HL-60/S4 treated with retinoic acid at 250 ng/mL for 4 days and 3 days (cell line): ENCODE data around the gene ERP27.

Source experiments
- in situ Hi-C: fragments of 300-500 bp; cut with MboI; formaldehyde crosslinking; loops from 2 replicates; pipeline ENCODE4 v1.7.0; 2022; ENCODE audit warnings: low sequenced_read_pairs

ERP27 gene

DNA sequence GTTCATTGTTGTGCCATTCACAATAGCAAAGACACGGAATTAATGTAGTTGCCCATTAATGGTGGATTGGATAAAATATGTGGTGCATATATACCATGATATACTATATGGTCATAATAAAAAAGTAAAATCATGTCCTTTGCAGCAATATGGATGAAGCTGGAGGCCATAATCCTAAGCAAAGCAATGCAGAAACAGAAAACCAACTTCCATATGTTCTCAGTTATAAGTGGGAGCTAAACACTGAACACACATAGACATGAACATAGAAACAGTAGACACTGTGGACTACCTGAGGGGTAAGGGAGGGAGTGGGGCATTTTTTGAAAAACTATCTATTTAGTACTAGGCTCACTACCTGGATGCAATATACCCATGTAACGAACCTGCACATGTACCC lies 3.0 kb upstream of the ERP27 start:
- in situ Hi-C loops, result no loop called here

DNA sequence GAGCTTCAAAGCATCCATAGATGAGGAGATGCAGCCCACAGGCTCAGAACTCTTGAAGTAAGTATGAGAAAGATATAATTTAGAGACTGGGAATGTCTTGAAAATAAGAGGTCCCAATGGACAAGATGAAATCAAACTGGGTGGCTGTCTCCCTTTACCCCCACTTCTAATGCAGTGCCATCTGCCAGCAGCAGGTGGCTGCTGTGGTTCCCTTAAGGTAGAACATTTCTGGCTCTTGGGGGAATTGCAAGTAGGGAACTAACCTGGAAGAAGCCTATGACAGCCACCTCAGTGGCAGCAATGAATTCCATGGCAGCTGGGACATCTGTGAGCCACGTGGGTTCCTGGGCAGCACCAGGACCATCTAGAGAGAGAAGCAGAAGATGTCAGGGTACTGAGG lies 648 bp downstream of the ERP27 start:
- in situ Hi-C loops, result no loop called here

DNA sequence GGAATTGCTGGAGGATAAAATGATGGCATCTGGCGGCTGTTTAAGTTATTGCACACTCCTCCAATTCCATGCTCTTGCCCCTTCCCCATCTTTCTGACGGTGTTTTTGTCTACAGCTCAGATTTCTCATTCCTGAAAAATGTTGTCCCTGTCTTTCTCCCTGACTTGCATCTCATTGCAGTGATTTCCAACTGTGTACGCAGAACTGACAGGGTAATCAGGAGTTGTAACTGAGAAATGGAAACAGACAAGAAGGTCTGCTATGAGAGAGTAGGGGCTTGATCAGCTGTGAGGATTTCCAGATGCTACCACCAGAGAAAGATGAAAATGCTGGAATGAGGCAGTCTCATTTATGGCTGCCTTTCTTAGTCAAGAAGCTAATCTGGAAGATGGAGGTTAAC lies 1.3 kb downstream of the ERP27 start:
- in situ Hi-C loops, result no loop called here

DNA sequence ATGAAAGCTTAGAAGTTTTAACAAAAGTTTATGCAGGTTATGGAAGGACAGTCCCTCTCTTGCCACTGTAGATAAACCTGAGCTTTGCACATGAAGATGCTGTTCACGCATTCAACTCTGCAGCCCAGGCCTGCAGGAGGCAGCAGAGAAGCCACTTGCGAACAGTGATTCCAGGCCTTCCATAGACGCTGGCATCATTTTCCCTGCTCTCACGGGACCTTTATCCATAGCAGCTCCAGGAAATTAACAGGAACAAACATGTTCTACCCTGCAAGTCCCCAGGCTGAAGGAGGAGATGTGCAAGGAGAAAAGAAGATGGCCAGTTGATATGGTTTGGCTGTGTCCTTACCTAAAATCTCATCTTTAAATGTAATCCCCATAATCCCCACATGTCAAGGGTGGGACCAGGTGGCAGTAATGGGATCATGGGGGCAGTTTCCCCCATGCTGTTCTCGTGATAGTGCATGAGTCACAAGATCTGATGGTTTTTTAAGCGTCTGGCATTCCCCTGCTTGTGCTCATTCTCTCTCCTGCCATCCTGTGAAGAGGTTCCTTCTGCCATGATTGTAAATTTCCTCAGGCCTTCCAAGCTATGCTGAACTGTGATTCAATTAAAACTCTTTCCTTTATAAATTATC lies 2.0 kb downstream of the ERP27 start:
- in situ Hi-C loops, result no loop called here

DNA sequence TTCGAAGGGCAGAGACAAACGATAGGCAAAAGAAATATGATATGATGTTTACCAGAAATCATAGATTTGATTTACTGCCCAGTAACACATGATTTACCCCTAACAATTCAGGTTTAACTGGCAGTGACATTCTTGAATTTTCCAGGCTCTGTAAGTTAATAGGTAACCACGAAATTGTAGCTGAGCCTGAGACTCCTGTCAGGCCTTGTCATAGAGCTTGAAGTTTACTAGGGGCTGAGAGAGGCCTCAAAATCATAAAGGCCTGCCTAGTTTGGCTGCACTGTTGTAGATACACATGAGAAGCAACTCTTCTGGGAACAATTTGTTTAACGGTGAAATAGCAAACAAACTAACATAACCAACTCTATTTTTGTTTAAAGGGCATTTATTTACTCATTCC lies 3.3 kb downstream of the ERP27 start:
- in situ Hi-C loops, result no loop called here

DNA sequence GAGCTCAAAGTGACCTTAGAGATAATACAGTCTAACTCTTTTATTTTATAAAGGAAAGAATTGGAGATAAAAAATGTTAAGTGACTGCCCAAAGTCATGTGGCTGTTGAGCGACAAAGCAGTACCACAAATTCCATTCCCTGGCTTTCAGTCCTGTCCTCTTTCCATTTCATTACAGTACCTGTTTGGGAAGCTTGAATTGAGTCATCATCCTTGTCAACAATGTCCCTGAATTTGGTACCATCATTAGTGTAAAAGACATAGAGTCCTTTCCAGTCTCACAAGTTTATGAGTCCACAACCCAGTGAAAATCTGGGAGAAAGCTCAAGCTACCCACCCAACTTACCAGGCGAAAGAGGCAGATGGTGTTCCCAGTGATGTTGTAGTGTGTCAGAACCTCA lies 3.8 kb downstream of the ERP27 start:
- in situ Hi-C loops, result no loop called here

DNA sequence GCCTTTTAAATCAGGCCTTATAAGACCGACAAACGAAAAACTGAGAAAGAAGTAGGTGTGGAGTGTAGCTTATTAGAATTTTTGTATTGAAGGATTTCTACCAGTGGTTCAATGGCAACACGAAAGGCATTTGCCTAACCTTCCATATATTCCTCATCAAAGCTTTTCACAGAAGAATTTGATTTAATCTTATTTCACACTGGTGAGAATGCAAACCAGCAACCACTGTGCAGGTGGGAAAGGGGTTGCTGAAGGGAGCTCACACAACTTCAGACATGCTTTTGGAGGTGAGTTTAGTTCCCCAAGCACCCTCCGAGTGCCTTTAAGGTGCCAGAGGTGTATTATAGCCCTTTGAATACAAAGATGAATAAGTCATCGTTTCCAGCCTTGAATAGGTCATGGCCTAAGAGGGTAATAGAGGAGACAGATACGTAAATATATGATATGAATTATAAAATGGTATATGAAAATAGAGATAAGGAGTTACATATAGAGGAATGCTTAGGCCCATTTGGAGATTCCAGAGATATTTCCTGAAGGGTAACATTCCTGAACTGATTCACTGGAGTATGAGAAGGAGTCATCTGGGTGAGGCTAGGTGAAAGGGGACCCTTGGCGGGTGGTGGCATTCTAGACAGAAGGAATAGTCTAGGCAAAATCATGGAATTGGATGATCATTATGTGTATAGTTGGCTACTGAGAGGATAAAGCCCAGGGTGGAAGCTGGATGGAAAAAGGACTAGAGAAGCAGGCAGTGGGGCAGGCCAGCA lies 6.4 kb downstream of the ERP27 start:
- in situ Hi-C loops, result no loop called here

DNA sequence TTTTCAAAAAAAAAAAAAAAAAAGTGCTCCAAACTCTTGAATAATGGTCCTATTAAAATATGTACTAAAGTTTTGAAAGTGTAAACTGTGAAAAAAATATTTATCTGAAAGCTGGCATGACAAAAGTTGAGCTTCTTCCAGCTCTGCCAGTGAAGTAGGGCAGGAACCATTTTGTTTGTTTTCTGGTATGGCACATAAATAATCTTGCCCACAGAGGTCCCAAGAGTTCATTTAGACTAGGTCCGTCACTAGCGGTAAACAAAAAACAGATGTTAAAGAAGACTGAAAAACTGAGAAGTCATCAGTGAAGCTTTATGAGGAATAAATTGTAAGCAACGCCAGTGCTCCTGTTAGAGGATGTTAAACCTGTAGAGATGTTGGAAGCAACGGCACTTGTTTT lies 7.0 kb downstream of the ERP27 start:
- in situ Hi-C loops, result no loop called here

DNA sequence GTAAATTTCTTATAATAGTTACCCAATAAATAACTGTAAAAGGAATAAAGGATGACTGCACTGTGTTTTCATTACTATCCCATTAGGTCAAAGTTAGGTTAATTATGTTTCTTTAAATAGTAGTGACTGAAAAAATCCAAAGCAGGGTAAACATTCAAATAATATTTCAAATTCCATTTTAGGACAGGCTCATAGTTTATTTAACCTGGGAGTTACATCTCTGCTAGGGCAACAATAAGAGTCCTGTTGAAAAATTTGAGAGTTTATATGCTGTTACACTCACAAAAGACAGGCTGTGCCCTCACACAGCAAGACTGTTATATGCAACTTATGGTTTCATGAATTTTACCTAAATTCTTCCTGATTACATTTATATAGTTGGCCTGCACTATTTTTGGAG lies 8.0 kb downstream of the ERP27 start:
- in situ Hi-C loops, result no loop called here

DNA sequence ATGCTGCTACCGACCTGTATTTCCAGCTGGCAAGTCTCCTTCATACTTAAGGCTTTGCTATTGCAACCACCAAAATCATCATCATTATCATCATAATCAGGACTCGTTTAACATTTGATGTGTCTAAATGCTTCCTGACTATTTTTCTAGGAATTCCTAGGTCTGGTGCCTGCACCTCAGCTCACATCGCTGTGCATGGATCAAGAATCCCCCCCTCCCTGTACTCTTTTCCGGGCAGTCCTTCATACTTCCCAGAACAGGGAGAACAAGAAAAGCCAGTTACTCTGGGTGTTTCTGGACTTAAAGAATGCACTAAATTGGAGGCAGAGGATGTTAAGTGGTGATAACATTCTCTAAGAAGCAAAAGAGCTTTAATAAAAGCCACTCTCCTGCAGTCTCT lies 9.4 kb downstream of the ERP27 start:
- in situ Hi-C loops, result no loop called here

DNA sequence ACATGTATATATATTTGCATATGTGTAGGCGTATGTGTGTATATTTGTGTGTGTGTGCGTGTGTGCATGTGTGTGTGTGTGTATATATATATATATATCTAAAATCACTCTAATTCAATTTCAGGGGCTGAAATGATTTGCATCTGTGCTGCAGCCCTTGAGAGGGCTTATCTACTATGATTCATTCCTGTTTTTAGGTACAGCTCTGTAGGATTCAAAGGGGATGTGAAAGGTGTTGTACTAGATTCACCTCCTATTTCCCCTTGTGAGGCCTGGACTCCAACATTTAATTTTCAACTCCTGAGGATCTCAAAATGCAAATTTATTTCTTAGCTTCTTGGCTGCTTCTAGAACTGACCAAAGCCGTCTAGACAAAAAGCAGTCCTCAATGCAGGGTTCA lies 11.1 kb downstream of the ERP27 start:
- in situ Hi-C loops, result no loop called here

DNA sequence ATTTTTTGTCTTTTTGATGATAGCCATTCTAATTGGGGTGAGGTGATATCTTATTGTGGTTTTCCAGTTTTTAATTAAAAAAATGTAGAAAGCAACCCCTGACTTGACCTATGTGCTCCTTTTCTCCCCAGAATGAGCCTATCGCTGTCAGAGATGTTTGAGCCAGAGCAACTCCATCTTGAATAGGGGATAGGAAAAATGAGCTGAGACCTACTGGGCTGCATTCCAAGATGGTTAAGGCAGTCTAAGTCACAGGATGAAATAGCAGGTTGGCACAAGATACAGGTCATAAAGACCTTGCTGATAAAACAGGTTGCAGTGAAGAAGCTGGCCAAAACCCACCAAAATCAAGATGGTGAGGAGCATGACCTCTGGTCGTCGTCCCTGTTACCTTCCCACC lies 13.8 kb downstream of the ERP27 start:
- in situ Hi-C loops, result no loop called here

DNA sequence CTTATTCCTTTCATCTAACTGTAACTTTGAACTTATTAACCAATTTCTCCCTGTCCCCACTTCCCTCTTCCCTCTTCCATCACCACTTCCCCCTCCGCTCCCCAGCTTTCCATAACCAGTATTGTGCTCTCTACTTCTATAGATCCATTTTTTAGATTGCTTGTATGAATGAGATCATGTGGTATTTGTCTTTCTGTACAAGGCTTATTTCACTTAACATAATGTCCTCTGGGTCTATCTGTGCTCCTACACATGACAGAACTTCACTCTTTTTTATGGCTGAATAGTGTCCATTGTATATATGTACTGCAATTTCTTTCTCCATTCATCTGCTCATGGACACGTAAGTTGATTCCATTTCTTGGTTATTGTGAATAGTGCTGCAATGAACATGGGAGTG lies 14.4 kb downstream of the ERP27 start:
- in situ Hi-C loops, result no loop called here

DNA sequence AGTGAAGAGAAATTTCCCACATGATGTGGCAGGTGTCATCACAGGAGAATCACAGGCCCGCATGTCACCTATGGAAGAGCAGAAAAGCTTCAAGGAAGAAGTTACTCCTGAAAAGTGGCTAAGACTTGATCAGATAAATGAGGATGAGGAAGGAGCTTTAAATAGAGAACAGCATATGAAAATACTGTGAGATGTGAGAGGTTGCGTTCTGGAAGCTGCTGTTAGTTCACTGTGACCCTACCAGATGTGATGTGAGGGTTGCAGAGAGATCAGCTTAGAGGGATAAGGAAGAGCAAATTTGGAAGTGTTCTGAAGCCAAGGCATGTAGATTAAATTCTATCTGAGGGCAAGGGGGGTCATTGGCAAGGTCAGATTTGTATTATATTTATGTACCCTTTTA lies 17.1 kb downstream of the ERP27 start:
- in situ Hi-C loops, result no loop called here

DNA sequence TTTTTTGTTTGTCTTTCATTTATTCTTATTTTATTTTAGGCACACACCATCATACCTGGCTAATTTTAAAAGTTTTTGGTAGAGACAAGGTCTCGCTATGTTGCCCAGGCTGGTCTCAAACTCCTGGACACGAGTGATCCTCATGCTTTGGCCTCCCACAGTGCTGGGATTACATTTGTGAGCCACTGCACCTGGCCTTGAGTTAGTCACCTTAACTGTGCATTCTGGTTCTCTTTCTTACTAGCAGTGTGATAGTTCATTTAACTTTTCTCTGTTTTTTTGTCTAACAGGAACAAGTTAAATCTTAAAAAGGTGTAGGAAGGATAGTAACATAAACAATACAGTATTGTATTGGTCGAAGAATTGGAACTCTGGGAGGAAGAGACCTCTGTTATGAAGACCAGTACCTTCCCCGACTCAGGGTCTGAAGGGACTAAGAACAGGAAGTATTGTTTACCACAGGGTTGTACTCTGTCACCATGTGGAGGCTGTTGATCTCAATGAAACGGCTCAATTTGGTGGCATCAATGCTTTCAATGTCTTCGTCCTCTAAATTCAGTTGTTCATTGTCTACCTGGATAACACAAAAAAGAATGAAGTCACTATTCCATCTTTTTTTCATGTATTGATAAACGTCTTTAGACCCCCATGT lies 17.7 kb downstream of the ERP27 start:
- in situ Hi-C loops, result no loop called here

DNA sequence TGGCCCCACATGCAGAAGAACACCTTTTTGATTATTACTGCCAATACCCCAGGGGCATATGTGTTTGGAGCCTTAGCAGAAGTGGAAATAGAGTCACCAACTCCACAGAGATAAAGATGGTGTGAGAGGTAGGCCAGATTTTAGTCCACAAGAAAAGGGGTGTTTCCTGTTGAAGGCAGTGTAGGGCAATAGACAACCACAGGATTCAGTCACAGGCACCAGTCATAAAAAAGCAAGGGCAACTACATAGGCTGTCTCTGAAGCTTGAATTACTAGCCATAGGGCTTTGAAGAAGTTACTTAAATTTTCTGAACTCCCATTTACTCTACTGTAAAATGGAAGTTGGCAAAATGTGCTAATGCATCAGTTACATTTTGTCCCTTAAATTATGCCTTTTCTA lies 18.9 kb downstream of the ERP27 start:
- in situ Hi-C loops, result no loop called here

DNA sequence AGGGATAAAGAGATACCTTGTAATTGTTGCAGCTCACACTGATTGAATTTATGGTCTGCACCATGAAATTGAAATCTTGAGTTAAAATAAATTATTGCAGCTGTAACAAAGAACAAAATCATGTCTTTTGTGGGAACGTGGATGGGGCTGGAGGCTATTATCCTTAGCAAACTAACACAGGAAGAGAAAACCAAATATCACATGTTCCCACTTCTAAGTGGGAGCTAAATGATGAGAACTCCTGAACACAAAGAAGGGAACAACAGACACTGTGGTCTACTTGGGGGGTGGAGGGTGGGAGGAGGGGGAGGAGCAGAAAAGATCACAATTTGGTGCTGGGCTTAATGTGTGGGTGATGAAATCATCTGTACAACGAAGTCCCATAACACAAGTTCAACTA lies 22.6 kb downstream of the ERP27 start:
- in situ Hi-C loops, result no loop called here

DNA sequence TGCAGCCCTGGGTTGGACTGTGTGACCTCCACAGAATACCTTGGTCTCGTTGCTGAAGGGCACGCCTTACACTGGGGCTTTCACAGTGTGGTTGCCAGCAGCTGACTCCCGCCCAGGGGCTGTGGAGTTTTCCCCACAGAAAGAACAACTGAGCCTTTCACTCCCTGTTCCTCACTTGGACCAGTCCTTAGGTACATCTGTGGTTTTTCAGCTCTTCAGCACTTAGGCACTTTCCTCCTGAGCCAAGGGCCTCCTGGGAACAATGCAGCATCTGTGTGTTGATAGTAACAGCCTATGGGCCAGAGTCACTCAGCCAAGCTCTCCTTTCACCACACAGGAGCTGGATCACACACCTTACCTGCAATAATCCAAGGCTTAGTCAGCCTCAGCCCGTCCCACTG lies 25.0 kb downstream of the ERP27 start:
- in situ Hi-C loops, result no loop called here

DNA sequence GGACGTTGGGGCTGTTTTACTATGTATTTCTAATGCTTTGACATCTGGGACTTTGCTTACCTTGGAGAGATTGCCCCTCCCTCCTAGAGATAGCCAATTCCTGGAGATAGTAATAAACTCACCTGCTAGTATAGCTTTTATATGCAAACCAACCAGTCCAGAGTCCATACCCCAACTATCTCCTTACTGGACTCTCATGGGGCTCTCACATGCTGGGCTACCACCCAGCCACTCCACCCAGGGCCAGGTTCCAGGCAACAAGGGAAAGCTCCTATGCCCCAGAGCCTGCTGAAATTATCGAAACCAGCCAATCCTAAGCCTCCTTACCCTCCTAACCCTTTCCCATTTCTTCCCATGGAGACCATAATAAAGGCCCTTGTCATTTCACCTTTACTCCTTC lies 27.2 kb downstream of the ERP27 start:
- in situ Hi-C loops, result no loop called here

DNA sequence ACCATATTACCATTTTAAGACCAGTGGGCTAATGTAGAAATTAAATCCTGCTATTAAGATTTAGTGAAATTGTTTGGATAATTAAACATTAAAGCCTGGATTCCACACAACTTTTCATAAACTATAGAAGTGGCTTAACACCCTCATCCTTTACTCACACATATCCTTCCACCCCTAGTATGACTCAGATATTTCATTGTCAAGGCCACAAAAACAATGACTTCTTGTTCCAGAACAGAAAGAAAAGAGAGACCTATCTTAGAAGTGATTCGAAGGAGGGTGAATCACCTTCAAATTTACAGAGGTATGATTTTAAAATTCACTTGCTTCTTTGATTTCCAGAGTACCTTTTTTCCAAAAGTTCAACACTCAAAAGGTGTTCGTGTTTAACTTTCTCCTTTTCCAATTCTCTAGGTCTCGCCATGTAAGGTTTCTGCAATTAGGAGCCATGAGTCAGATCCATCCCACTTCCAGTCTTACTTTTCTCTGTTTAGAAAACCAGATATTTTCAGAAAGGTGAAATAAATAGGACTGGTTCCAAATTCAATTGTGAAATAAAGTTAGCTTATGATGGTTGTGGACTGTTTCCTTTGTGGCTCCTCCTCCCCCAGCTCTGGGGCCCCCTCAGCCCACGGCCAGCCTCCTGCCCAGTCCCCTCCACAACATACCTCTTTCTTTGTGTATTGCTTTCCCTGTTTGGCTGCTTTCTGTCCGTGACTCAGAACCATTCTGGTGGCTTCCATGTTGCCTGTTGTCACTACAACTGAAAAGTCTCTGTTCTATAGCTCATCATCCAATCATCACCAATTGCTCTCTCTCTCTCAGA lies 28.0 kb downstream of the ERP27 start:
- in situ Hi-C loops, result no loop called here

DNA sequence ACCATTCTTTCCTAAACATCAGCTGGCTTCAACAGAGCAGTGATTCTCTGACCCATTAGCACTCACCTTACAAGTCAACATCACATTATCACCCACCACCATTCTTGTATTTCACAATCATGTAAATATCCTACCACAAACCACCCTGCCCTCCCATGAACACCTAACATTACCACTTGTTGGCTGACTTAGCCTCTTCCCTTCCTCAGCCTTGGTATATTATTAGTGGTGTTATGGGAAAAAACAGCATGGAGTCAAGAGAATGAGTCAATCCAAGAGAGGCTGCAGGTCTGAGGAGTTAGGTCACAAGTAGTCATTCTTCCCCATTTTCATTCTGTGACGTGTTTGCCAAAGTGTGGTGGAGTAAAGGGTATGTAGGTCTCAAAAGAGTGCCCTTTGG lies 30.4 kb downstream of the ERP27 start:
- in situ Hi-C loops, result no loop called here

DNA sequence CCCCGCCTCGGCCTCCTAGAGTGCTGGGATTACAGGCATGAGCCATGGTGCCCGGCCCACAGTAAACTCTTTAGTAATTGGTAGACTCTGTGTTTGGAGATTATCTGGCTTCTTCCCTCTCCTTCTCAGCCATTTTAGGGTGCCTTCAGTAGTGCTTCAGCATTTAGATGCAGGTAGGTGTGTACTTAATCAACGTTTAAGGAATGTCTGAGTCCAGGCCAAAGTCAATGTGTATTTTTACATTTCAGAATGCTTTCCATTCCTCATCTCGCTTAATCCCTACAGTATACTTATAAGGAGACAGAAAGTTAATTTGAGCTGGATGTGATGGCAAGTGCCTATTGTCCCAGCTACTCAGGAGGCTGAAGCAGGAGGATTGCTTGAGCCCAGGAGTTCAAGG lies 32.2 kb downstream of the ERP27 start:
- in situ Hi-C loops, result no loop called here
